ENCODE measurements around the gene ANXA10. TPM values are rescaled to one million over a fixed set of nuclear protein-coding genes. Genes with fewer than 3 reads are reported as not detected.

ANXA10 gene
- total RNA-seq, 3 donors from 2014 or later: not detected

- no peaks in the 10 kb centered on the region for H3K4me1 ChIP-seq
- intact Hi-C loops (cut with DNase I; ENCODE audit: low total_unique reads): no loop called here
- no peak for TF ChIP-seq POLR2AphosphoS5 (IDR thresholded peaks at IDR 0.05)
- no peak for TF ChIP-seq POLR2A (IDR thresholded peaks at IDR 0.05)
- TF ChIP-seq CTCF (IDR thresholded peaks at IDR 0.05): no peak
Observed at GRCh38 chr4:168164915-168165548, 72.7 kb downstream of the ANXA10 start.

GRCh38 chr4:168167714-168168284 lies 75.5 kb downstream of the ANXA10 start:
- Histone ChIP-seq H3K36me3 (no peaks in the 10 kb centered on the region), H3K27me3 (no peaks in the 10 kb centered on the region), H3K27ac (no peak overlapping the region), H3K9me3 (no peaks in the 10 kb centered on the region), H3K4me1 (no peaks in the 10 kb centered on the region), H3K4me3 (no peak overlapping the region)
- intact Hi-C loops (cut with DNase I; ENCODE audit: low total_unique reads): no loop called here
- no peak for DNase-seq (ENCODE audit: low spot score in 2 of 2)
- TF ChIP-seq POLR2AphosphoS5 (IDR thresholded peaks at IDR 0.05) (no peak), POLR2A (IDR thresholded peaks at IDR 0.05) (no peak), CTCF (IDR thresholded peaks at IDR 0.05) (no peak)

More at GRCh38 chr4:168164915-168165548, 72.7 kb downstream of the ANXA10 start:
- Histone ChIP-seq H3K27ac (no peak overlapping the region), H3K27me3 (no peaks in the 10 kb centered on the region), H3K9me3 (no peaks in the 10 kb centered on the region), H3K36me3 (no peaks in the 10 kb centered on the region), H3K4me3 (no peak overlapping the region)
- DNase-seq (ENCODE audit: low spot score in 2 of 2): no peak

- H3K4me1 ChIP-seq: no peaks in the 10 kb centered on the region
- H3K4me3 ChIP-seq: no peak overlapping the region
- intact Hi-C loops (cut with DNase I; ENCODE audit: low total_unique reads): no loop called here
Observed at GRCh38 chr4:168174308-168174707, 82.0 kb downstream of the ANXA10 start.

GRCh38 chr4:168177546-168178149 lies 85.3 kb downstream of the ANXA10 start:
- H3K27ac ChIP-seq: no peak overlapping the region
- no peak overlapping the region for H3K4me3 ChIP-seq
- no peaks in the 10 kb centered on the region for H3K4me1 ChIP-seq
- intact Hi-C loops (cut with DNase I; ENCODE audit: low total_unique reads): no loop called here
- no peaks in the 10 kb centered on the region for H3K27me3 ChIP-seq
- DNase-seq (ENCODE audit: low spot score in 2 of 2): no peak
- H3K36me3 ChIP-seq: no peaks in the 10 kb centered on the region
- TF ChIP-seq POLR2A (IDR thresholded peaks at IDR 0.05): no peak
- no peak for TF ChIP-seq POLR2AphosphoS5 (IDR thresholded peaks at IDR 0.05)
- no peak for TF ChIP-seq CTCF (IDR thresholded peaks at IDR 0.05)
- no peaks in the 10 kb centered on the region for H3K9me3 ChIP-seq

More at GRCh38 chr4:168174308-168174707, 82.0 kb downstream of the ANXA10 start:
- no peaks in the 10 kb centered on the region for H3K36me3 ChIP-seq
- H3K9me3 ChIP-seq: no peaks in the 10 kb centered on the region
- DNase-seq (ENCODE audit: low spot score in 2 of 2): no peak
- TF ChIP-seq POLR2A (IDR thresholded peaks at IDR 0.05) (no peak), POLR2AphosphoS5 (IDR thresholded peaks at IDR 0.05) (no peak), CTCF (IDR thresholded peaks at IDR 0.05) (no peak)
- H3K27me3 ChIP-seq: no peaks in the 10 kb centered on the region
- H3K27ac ChIP-seq: no peak overlapping the region

All from breast epithelium (tissue), 4 donors.